Vagina (tissue), 2 donors: ENCODE measurements around the gene NETO1.

Experiments
- POLR2A ChIP-seq, 2 donors: fragments of 450-650 bp; IDR thresholded peaks; one replicate each; pipeline ENCODE4 v1.6.1; 2017; ENCODE audit warnings: antibody characterized with exemption in 2 of 2, mild to moderate bottlenecking in 2 of 2, moderate library complexity in 2 of 2
- TF ChIP-seq, protein P1 (sequence below), 3 experiments: fragments of 450-650 bp in 2 of 3; fragments of 200-600 bp in 1 of 3; sonication (generic) in 1 of 3; IDR thresholded peaks; one replicate each; pipeline ENCODE4 v1.5.1; 2017 to 2019; ENCODE audit warnings: antibody characterized with exemption in 3 of 3, mild to moderate bottlenecking in 2 of 3, moderate library complexity in 2 of 3

DNA sequence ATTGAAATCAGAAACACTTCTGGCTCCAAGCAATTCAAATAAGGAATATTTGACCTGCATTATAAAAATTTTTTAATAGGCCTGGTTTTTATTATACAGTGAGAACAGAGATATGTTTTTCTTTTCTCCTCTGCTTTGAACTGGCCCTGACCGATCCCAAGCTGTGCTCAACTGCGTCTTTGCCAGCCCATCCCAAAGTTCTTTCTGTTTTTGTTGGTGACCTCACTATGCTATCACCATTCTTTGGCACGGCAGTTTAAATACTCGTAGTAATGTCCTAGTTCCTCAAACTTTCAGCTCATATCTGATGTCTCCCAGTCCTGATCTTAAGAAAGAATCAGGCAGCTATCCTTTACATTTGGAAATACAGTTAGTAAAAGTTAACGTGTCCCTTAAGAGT is 42.3 kb upstream of the NETO1 start:
- TF ChIP-seq POLR2A (IDR thresholded peaks at IDR 0.05) = no peak
- TF ChIP-seq, protein P1, sequence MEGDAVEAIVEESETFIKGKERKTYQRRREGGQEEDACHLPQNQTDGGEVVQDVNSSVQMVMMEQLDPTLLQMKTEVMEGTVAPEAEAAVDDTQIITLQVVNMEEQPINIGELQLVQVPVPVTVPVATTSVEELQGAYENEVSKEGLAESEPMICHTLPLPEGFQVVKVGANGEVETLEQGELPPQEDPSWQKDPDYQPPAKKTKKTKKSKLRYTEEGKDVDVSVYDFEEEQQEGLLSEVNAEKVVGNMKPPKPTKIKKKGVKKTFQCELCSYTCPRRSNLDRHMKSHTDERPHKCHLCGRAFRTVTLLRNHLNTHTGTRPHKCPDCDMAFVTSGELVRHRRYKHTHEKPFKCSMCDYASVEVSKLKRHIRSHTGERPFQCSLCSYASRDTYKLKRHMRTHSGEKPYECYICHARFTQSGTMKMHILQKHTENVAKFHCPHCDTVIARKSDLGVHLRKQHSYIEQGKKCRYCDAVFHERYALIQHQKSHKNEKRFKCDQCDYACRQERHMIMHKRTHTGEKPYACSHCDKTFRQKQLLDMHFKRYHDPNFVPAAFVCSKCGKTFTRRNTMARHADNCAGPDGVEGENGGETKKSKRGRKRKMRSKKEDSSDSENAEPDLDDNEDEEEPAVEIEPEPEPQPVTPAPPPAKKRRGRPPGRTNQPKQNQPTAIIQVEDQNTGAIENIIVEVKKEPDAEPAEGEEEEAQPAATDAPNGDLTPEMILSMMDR (IDR thresholded peaks at IDR 0.05) = no peak
